H1 (cell line): Measurements from ENCODE around the gene MYO5B. TPM values are rescaled to one million over a fixed set of nuclear protein-coding genes. Genes with fewer than 3 reads are reported as not detected.

Experiments used
- CTCF ChIP-seq, 3 experiments: IDR thresholded peaks; 1 replicate in 2 of 3; 2 replicates in 1 of 3; pipeline versions ENCODE4 v1.5.1 to v1.6.1; 2011; ENCODE audit warnings: low read length in 3 of 3, mild to moderate bottlenecking in 3 of 3, inconsistent platforms in 2 of 3, low read depth in 1 of 3, moderate library complexity in 1 of 3; ENCODE audit not compliant: insufficient read depth in 1 of 3; ENCODE audit errors: control extremely low read depth in 1 of 3
- polyA plus RNA-seq, 7 experiments: library from polyadenylated mRNA; depleted of rRNA in 3 of 7; stranded (reverse) in 5 of 7; unstranded in 2 of 7; fragments of >200 nt in 5 of 7; fragments of 200-250 nt in 2 of 7; gene quantifications; 1 replicate in 5 of 7; 2 replicates in 1 of 7; 4 replicates in 1 of 7; pipeline versions ENCODE4 v1.2.1 to v1.2.3, GENCODE V29; 2011 to 2013; ENCODE audit warnings: missing spikeins in 2 of 7, mixed read lengths in 2 of 7
- total RNA-seq: library from RNA; stranded (reverse); fragmentation: NEBNext Ultra II Directional; extraction: Animal tissue kit (Norgen Biotek cat#: 25700); gene quantifications from 2 replicates; pipeline ENCODE4 v1.2.1, GENCODE V29; 2021

MYO5B gene
- total and polyA plus RNA-seq, 2 of the 8 experiments (the other 6 are each of a cell fraction or from before 2014, with no cell fraction given) = 6.4 to 7.7 TPM

GRCh38 chr18:49886891-49887764 is 307.8 kb downstream of the MYO5B start (continued):
- peak; percentile 42 to 44 (median 43) for TF ChIP-seq CTCF (IDR thresholded peaks at IDR 0.05; ENCODE audit: control extremely low read depth in 1 of 3, insufficient read depth in 1 of 3, low read depth in 1 of 3, low read length in 3 of 3)
- TF ChIP-seq, all 59 proteins: peak for 5
